H1 (cell line): Measurements from ENCODE around the gene RARA.
A peak's percentile ranks its signal among the peaks of the same experiment; 100 is the strongest.

Experiments
- ATF3 ChIP-seq: IDR thresholded peaks from 2 replicates; pipeline ENCODE4 v1.6.1; 2011; ENCODE audit warnings: low read depth, mild to moderate bottlenecking, low read length; ENCODE audit not compliant: insufficient read depth
- CEBPB ChIP-seq: IDR thresholded peaks from 2 replicates; pipeline ENCODE4 v1.6.1; 2012; ENCODE audit warnings: low read depth, low read length
- CREB1 ChIP-seq: IDR thresholded peaks from 2 replicates; pipeline ENCODE4 v1.6.1; 2012; ENCODE audit warnings: inconsistent platforms
- CTCF ChIP-seq, 3 experiments: IDR thresholded peaks; 1 replicate in 2 of 3; 2 replicates in 1 of 3; pipeline versions ENCODE4 v1.5.1 to v1.6.1; 2011; ENCODE audit warnings: low read length in 3 of 3, mild to moderate bottlenecking in 3 of 3, inconsistent platforms in 2 of 3, low read depth in 1 of 3, moderate library complexity in 1 of 3; ENCODE audit not compliant: insufficient read depth in 1 of 3; ENCODE audit errors: control extremely low read depth in 1 of 3
- EZH2 ChIP-seq: fragments of 200-600 bp; sonication (generic); IDR thresholded peaks from 2 replicates; pipeline ENCODE4 v1.7.1; 2012; ENCODE audit warnings: low read depth, mild to moderate bottlenecking, moderate library complexity, low read length, inconsistent platforms; ENCODE audit not compliant: severe bottlenecking
- MAX ChIP-seq: IDR thresholded peaks from 2 replicates; pipeline ENCODE4 v1.6.1; 2012; ENCODE audit warnings: inconsistent platforms
- POLR2A ChIP-seq, 2 experiments: IDR thresholded peaks; 1 replicate in 1 of 2; 2 replicates in 1 of 2; pipeline ENCODE4 v1.6.1; 2011; ENCODE audit warnings: low read depth in 2 of 2, low read length in 2 of 2, mild to moderate bottlenecking in 2 of 2; ENCODE audit errors: control extremely low read depth in 1 of 2
- POLR2AphosphoS5 ChIP-seq: IDR thresholded peaks from 2 replicates; pipeline ENCODE4 v1.6.1; 2011; ENCODE audit warnings: low read depth, low read length
- RAD21 ChIP-seq, 2 experiments: IDR thresholded peaks in 1 of 2; conservative IDR thresholded peaks in 1 of 2; 2 replicates each; pipeline ENCODE4 v1.6.1; 2011; ENCODE audit warnings: low read depth in 2 of 2, low read length in 2 of 2, improper control_type of control experiment in 1 of 2, inconsistent platforms in 1 of 2, mild to moderate bottlenecking in 1 of 2, moderate library complexity in 1 of 2
- SIN3A ChIP-seq, 2 experiments: IDR thresholded peaks in 1 of 2; conservative IDR thresholded peaks in 1 of 2; 2 replicates each; pipeline ENCODE4 v1.6.1; 2011 to 2012; ENCODE audit warnings: low read length in 2 of 2, improper control_type of control experiment in 1 of 2, low read depth in 1 of 2, mild to moderate bottlenecking in 1 of 2
- TCF12 ChIP-seq: IDR thresholded peaks from 2 replicates; pipeline ENCODE4 v1.6.1; 2011; ENCODE audit warnings: low read depth, mild to moderate bottlenecking, low read length
- YY1 ChIP-seq: IDR thresholded peaks from 2 replicates; pipeline ENCODE4 v1.6.1; 2011; ENCODE audit warnings: low read depth, mild to moderate bottlenecking, low read length

- TF ChIP-seq RAD21 (IDR thresholded peaks at IDR 0.05 in 1 of 2, conservative IDR thresholded peaks at IDR 0.05 in 1 of 2; ENCODE audit: low read depth in 2 of 2, low read length in 2 of 2) (no peak), ATF3 (no peak), POLR2A (IDR thresholded peaks at IDR 0.05; ENCODE audit: control extremely low read depth in 1 of 2, low read depth in 2 of 2, low read length in 2 of 2) (no peak), CTCF (IDR thresholded peaks at IDR 0.05; ENCODE audit: control extremely low read depth in 1 of 3, insufficient read depth in 1 of 3, low read depth in 1 of 3, low read length in 3 of 3) (no peak), POLR2AphosphoS5 (no peak), TCF12 (no peak), CREB1 (peak; percentile 40; the same call in 1 of the 2 replicates), SIN3A (conservative IDR thresholded peaks at IDR 0.05 in 1 of 2, IDR thresholded peaks at IDR 0.05 in 1 of 2; ENCODE audit: low read depth in 1 of 2, low read length in 2 of 2) (no peak), MAX (peak; percentile 35; the same call in 1 of the 2 replicates), CEBPB (no peak), EZH2 (no peak), YY1 (no peak)
Measured at GRCh38 chr17:40371261-40371929, 62.4 kb downstream of the RARA start.
